Erythroblast (primary cell): ENCODE results near the gene TCF7.

Experiments
- GATA1 ChIP-seq: IDR thresholded peaks from 2 replicates; pipeline ENCODE4 v1.6.1; 2011; ENCODE audit warnings: low read depth, mild to moderate bottlenecking, control low read depth, low read length, moderate library complexity
- POLR2A ChIP-seq: IDR thresholded peaks from 2 replicates; pipeline ENCODE4 v1.6.1; 2011; ENCODE audit warnings: mild to moderate bottlenecking, low read length

DNA sequence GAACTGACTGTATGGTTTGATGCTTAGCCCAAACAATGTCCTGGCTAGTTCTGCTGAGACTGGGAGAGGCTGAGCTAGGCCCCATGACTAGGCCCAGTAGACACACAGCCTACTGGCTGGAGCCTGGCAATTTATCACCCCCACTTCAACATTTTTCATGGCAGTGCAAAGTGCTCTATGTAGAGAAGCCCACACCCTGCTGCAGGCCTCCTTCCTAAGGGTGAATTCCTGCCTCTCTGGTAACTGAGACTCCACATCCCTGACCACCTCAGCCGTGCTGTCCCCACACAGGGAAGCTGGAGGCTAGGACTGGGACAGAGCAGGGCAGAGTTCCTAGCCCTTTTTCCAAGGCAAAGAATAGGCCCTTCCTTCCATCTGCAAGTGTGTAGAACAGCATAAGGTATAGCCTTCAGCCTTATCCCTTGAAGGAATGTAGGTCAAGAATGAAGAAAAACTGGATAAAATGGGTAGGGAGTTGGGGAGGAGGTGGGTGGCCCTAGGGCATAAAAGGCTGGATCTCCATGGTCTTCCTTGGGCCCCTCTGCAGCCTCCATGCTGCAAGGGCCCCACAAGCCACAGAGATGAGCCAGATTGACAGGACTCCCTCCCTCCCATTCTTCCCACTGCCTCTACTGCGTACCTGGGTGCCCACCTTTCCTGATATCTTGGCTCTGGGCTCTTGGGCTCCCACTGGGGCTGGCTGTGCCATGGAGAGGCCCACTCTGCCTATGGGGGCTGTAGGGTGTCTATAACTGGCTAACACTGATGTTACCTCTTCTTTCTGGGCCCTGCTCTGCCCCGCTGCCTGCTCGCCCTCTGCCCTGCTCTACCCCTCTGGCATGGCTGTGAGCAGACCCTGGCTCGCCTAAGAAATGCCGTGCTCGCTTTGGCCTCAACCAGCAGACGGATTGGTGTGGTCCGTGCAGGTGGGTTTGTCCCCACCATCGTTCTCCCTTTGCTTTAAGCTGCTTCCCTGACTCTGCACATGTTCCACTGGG, 29.8 kb downstream of the TCF7 start:
- TF ChIP-seq POLR2A (no peak), GATA1 (no peak)
